Femur (tissue), 1 donor: ENCODE results near the gene SCAF8.
"Not testable (repeated sequence)": the region's sequence is repeated elsewhere in the genome, so short reads cannot be mapped to it uniquely, and the experiment has no call there.

Experiments
- DNase-seq: peaks from one replicate; pipeline ENCODE4 v3.0.0-alpha.2; 2017

Gene SCAF8

GRCh38 chr6:154791556-154792317 lies 58.5 kb downstream of the SCAF8 start:
- DNase-seq: no peak

- no peak for DNase-seq
These were observed 59.1 kb downstream of the SCAF8 start for GRCh38 chr6:154792325-154792724.

GRCh38 chr6:154792761-154793160 lies 59.5 kb downstream of the SCAF8 start:
- no peak for DNase-seq

GRCh38 chr6:154796484-154796883 lies 63.3 kb downstream of the SCAF8 start:
- DNase-seq: no peak

GRCh38 chr6:154797857-154798256 lies 64.6 kb downstream of the SCAF8 start:
- DNase-seq: no peak

GRCh38 chr6:154800338-154800737 lies 67.1 kb downstream of the SCAF8 start:
- DNase-seq: no peak

- no peak for DNase-seq
These were observed 72.2 kb downstream of the SCAF8 start for GRCh38 chr6:154805288-154805911.

GRCh38 chr6:154806804-154807203 lies 73.6 kb downstream of the SCAF8 start:
- DNase-seq: no peak

GRCh38 chr6:154811663-154812062 lies 78.4 kb downstream of the SCAF8 start:
- not testable (repeated sequence) for DNase-seq

- DNase-seq: no peak
These were observed 80.8 kb downstream of the SCAF8 start for GRCh38 chr6:154814063-154814462.

- no peak for DNase-seq
These were observed 83.0 kb downstream of the SCAF8 start for GRCh38 chr6:154815938-154816820.

GRCh38 chr6:154821099-154821498 lies 87.9 kb downstream of the SCAF8 start:
- DNase-seq: no peak

- DNase-seq: no peak
These were observed 88.4 kb downstream of the SCAF8 start for GRCh38 chr6:154821638-154822037.

- no peak for DNase-seq
These were observed 89.8 kb downstream of the SCAF8 start for GRCh38 chr6:154822947-154823558.

- DNase-seq: no peak
These were observed 90.9 kb downstream of the SCAF8 start for GRCh38 chr6:154824076-154824475.

GRCh38 chr6:154829970-154830369 lies 96.8 kb downstream of the SCAF8 start:
- no peak for DNase-seq

GRCh38 chr6:154830771-154831170 lies 97.6 kb downstream of the SCAF8 start:
- no peak for DNase-seq

GRCh38 chr6:154835307-154835706 lies 102.1 kb downstream of the SCAF8 start:
- no peak for DNase-seq

- no peak for DNase-seq
These were observed 106.3 kb downstream of the SCAF8 start for GRCh38 chr6:154839546-154839945.

GRCh38 chr6:154840363-154840762 lies 107.1 kb downstream of the SCAF8 start:
- no peak for DNase-seq

- DNase-seq: no peak
These were observed 107.9 kb downstream of the SCAF8 start for GRCh38 chr6:154841109-154841508.

- no peak for DNase-seq
These were observed 109.6 kb downstream of the SCAF8 start for GRCh38 chr6:154842833-154843232.

- DNase-seq: no peak
These were observed 114.1 kb downstream of the SCAF8 start for GRCh38 chr6:154847318-154847717.
